Duodenal mucosa (tissue), 2 donors: ENCODE data around the gene SPATA20.

Source experiments
- H3K27ac ChIP-seq: one replicate; pipeline ENCODE4 v1.7.0; 2013; ENCODE audit warnings: low read depth, low read length
- H3K27me3 ChIP-seq, 2 donors: one replicate each; pipeline ENCODE4 v1.7.0; 2013; ENCODE audit warnings: low read length in 2 of 2, control low read depth in 1 of 2; ENCODE audit not compliant: insufficient read depth in 2 of 2, control insufficient read depth in 1 of 2
- H3K36me3 ChIP-seq, 2 donors: one replicate each; pipeline ENCODE4 v1.7.0; 2013; ENCODE audit warnings: low read length in 2 of 2, control low read depth in 1 of 2; ENCODE audit not compliant: insufficient read depth in 2 of 2, control insufficient read depth in 1 of 2
- H3K4me1 ChIP-seq, 2 donors: one replicate each; pipeline ENCODE4 v1.7.0; 2013; ENCODE audit warnings: low read length in 2 of 2, control low read depth in 1 of 2; ENCODE audit not compliant: insufficient read depth in 2 of 2, control insufficient read depth in 1 of 2
- H3K4me3 ChIP-seq, 2 donors: one replicate each; pipeline ENCODE4 v1.7.0; 2013; ENCODE audit warnings: low read length in 2 of 2, low read depth in 1 of 2
- H3K9ac ChIP-seq, 2 donors: one replicate each; pipeline ENCODE4 v1.7.0; 2013; ENCODE audit warnings: low read length in 2 of 2, low read depth in 1 of 2
- H3K9me3 ChIP-seq, 2 donors: one replicate each; pipeline ENCODE4 v1.7.0; 2013; ENCODE audit warnings: low read length in 2 of 2, control low read depth in 1 of 2; ENCODE audit not compliant: control insufficient read depth in 1 of 2

The SPATA20 gene

GRCh38 chr17:50576864-50577263, 29.9 kb downstream of the SPATA20 start:
- no peak overlapping the region for H3K27ac ChIP-seq
- H3K4me3 ChIP-seq = no peak overlapping the region
- no peaks in the 10 kb centered on the region for H3K4me1 ChIP-seq
- no peaks in the 10 kb centered on the region for H3K36me3 ChIP-seq
- H3K9me3 ChIP-seq = no peaks in the 10 kb centered on the region
- H3K27me3 ChIP-seq = peaks cover 0 to 12% of the 10 kb centered on the region in 2 donors
- H3K9ac ChIP-seq = no peak overlapping the region

- Histone ChIP-seq H3K27ac (no peak overlapping the region), H3K9me3 (no peaks in the 10 kb centered on the region), H3K27me3 (peaks cover 0 to 12% of the 10 kb centered on the region in 2 donors), H3K9ac (no peak overlapping the region), H3K4me3 (no peak overlapping the region), H3K4me1 (no peaks in the 10 kb centered on the region), H3K36me3 (no peaks in the 10 kb centered on the region)
These were observed 30.5 kb downstream of the SPATA20 start for GRCh38 chr17:50577451-50577954.

GRCh38 chr17:50578173-50578572, 31.2 kb downstream of the SPATA20 start:
- no peak overlapping the region for H3K4me3 ChIP-seq
- peaks cover 0 to 12% of the 10 kb centered on the region in 2 donors for H3K27me3 ChIP-seq
- H3K36me3 ChIP-seq = no peaks in the 10 kb centered on the region
- H3K9me3 ChIP-seq = no peaks in the 10 kb centered on the region
- no peaks in the 10 kb centered on the region for H3K4me1 ChIP-seq
- no peak overlapping the region for H3K9ac ChIP-seq
- no peak overlapping the region for H3K27ac ChIP-seq

- Histone ChIP-seq H3K27me3 (peaks cover 0 to 12% of the 10 kb centered on the region in 2 donors), H3K36me3 (no peaks in the 10 kb centered on the region), H3K9ac (no peak overlapping the region), H3K27ac (no peak overlapping the region), H3K9me3 (no peaks in the 10 kb centered on the region), H3K4me1 (no peaks in the 10 kb centered on the region), H3K4me3 (no peak overlapping the region)
These were observed 32.4 kb downstream of the SPATA20 start for GRCh38 chr17:50579399-50579798.

GRCh38 chr17:50580646-50581045, 33.7 kb downstream of the SPATA20 start:
- Histone ChIP-seq H3K4me1 (no peaks in the 10 kb centered on the region), H3K27me3 (peaks cover 0 to 12% of the 10 kb centered on the region in 2 donors), H3K27ac (no peak overlapping the region), H3K9me3 (no peaks in the 10 kb centered on the region), H3K4me3 (no peak overlapping the region), H3K36me3 (no peaks in the 10 kb centered on the region), H3K9ac (no peak overlapping the region)

- Histone ChIP-seq H3K27me3 (peaks cover 0 to 12% of the 10 kb centered on the region in 2 donors), H3K27ac (no peak overlapping the region), H3K4me3 (no peak overlapping the region)
These were observed 34.3 kb downstream of the SPATA20 start for GRCh38 chr17:50581316-50581715.

GRCh38 chr17:50582741-50583140, 35.8 kb downstream of the SPATA20 start:
- H3K9me3 ChIP-seq = no peaks in the 10 kb centered on the region
- H3K4me1 ChIP-seq = no peaks in the 10 kb centered on the region
- no peaks in the 10 kb centered on the region for H3K36me3 ChIP-seq
- no peak overlapping the region for H3K4me3 ChIP-seq
- no peak overlapping the region for H3K27ac ChIP-seq
- H3K27me3 ChIP-seq = peaks cover 0 to 7% of the 10 kb centered on the region in 2 donors
- no peak overlapping the region for H3K9ac ChIP-seq

More at GRCh38 chr17:50581316-50581715, 34.3 kb downstream of the SPATA20 start:
- Histone ChIP-seq H3K4me1 (no peaks in the 10 kb centered on the region), H3K9ac (no peak overlapping the region), H3K9me3 (no peaks in the 10 kb centered on the region), H3K36me3 (no peaks in the 10 kb centered on the region)

GRCh38 chr17:50583641-50584040, 36.7 kb downstream of the SPATA20 start:
- Histone ChIP-seq H3K4me3 (no peak overlapping the region), H3K9ac (no peak overlapping the region), H3K36me3 (no peaks in the 10 kb centered on the region), H3K27ac (no peak overlapping the region), H3K9me3 (no peaks in the 10 kb centered on the region), H3K4me1 (peaks cover 0 to 1% of the 10 kb centered on the region in 2 donors), H3K27me3 (peaks cover 0 to 5% of the 10 kb centered on the region in 2 donors)

GRCh38 chr17:50584116-50584515, 37.1 kb downstream of the SPATA20 start:
- H3K27ac ChIP-seq = no peak overlapping the region
- no peaks in the 10 kb centered on the region for H3K9me3 ChIP-seq
- H3K4me1 ChIP-seq = peaks cover 0 to 6% of the 10 kb centered on the region in 2 donors
- H3K9ac ChIP-seq = no peak overlapping the region
- peaks cover 0 to 2% of the 10 kb centered on the region in 2 donors for H3K27me3 ChIP-seq
- H3K36me3 ChIP-seq = no peaks in the 10 kb centered on the region
- no peak overlapping the region for H3K4me3 ChIP-seq

GRCh38 chr17:50584749-50585148, 37.8 kb downstream of the SPATA20 start:
- no peak overlapping the region for H3K9ac ChIP-seq
- no peaks in the 10 kb centered on the region for H3K36me3 ChIP-seq
- no peaks in the 10 kb centered on the region for H3K9me3 ChIP-seq
- peaks cover 0 to 2% of the 10 kb centered on the region in 2 donors for H3K27me3 ChIP-seq
- no peak overlapping the region for H3K4me3 ChIP-seq
- H3K27ac ChIP-seq = no peak overlapping the region
- H3K4me1 ChIP-seq = peaks cover 3 to 6% of the 10 kb centered on the region in 2 donors

GRCh38 chr17:50585346-50585745, 38.4 kb downstream of the SPATA20 start:
- Histone ChIP-seq H3K4me3 (no peak overlapping the region), H3K27ac (no peak overlapping the region), H3K9me3 (no peaks in the 10 kb centered on the region), H3K27me3 (no peaks in the 10 kb centered on the region), H3K9ac (no peak overlapping the region), H3K36me3 (no peaks in the 10 kb centered on the region), H3K4me1 (peaks cover 3 to 6% of the 10 kb centered on the region in 2 donors)
